Fibroblast of upper back skin (primary cell): ENCODE measurements around the gene PCDHB10.
"Not testable (repeated sequence)": the region's sequence is repeated elsewhere in the genome, so short reads cannot be mapped to it uniquely, and the experiment has no call there.

ENCODE experiments used
- DNase-seq: peaks from one replicate; pipeline ENCODE4 v3.0.0-alpha.2; 2013

PCDHB10 gene

GRCh38 chr5:141192110-141192725 lies at the start of gene PCDHB10:
Gene PCDHB10 (plus strand): TSS chr5:141192353. CDS start chr5:141192553, 200 bp downstream.
- no peak for DNase-seq

GRCh38 chr5:141149812-141150211 lies 42.3 kb upstream of the PCDHB10 start, which contains the start of gene PCDHB6:
Gene PCDHB6 (plus strand): TSS chr5:141150057. CDS start chr5:141150258, 201 bp downstream.
- DNase-seq: no peak

DNA sequence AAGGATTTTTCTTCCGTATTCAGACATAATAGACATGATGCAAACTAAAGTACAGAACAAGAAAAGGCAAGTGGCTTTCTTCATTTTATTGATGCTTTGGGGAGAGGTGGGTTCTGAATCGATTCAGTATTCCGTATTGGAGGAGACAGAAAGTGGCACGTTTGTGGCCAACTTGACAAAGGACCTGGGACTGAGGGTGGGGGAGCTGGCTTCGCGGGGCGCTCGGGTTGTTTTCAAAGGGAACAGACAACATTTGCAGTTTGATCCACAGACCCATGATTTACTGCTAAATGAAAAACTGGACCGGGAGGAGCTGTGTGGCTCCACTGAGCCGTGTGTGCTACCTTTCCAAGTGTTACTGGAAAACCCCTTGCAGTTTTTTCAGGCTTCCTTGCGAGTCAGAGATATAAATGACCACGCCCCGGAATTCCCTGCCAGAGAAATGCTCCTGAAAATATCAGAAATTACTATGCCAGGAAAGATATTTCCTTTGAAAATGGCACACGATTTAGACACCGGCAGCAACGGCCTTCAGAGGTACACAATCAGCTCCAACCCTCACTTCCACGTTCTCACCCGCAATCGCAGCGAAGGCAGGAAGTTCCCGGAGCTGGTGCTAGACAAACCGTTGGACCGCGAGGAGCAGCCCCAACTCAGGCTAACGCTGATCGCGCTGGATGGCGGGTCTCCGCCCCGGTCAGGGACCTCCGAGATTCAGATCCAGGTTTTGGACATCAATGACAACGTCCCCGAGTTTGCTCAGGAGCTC lies 41.7 kb upstream of the PCDHB10 start:
- DNase-seq: no peak

DNA sequence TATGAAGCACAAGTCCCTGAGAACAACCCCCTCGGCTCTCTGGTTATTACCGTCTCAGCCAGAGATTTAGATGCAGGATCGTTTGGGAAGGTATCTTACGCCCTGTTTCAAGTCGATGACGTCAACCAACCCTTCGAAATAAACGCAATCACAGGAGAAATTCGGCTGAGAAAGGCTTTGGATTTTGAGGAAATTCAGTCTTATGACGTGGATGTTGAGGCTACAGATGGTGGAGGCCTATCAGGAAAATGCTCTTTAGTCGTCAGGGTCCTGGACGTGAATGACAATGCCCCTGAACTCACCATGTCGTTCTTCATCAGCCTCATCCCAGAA lies 41.2 kb upstream of the PCDHB10 start:
- no peak for DNase-seq

DNA sequence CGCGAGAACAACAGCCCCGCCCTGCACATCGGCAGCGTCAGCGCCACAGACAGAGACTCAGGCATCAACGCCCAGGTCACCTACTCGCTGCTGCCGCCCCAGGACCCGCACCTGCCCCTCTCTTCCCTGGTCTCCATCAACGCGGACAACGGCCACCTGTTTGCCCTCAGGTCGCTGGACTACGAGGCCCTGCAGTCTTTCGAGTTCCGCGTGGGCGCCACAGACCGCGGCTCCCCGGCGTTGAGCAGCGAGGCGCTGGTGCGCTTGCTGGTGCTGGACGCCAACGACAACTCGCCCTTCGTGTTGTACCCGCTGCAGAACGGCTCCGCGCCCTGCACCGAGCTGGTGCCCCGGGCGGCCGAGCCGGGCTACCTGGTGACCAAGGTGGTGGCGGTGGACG lies 40.5 kb upstream of the PCDHB10 start:
- DNase-seq: not testable (repeated sequence)

DNA sequence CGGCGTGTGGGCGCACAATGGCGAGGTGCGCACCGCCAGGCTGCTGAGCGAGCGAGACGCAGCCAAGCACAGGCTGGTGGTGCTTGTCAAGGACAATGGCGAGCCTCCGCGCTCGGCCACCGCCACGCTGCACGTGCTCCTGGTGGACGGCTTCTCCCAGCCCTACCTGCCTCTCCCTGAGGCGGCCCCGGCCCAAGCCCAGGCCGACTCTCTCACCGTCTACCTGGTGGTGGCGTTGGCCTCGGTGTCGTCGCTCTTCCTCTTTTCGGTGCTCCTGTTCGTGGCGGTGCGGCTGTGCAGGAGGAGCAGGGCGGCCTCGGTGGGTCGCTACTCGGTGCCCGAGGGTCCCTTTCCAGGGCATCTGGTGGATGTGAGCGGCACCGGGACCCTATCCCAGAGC lies 40.1 kb upstream of the PCDHB10 start:
- DNase-seq: not testable (repeated sequence)

- no peak for DNase-seq
Measured at GRCh38 chr5:141155540-141156374, 36.4 kb upstream of the PCDHB10 start.

DNA sequence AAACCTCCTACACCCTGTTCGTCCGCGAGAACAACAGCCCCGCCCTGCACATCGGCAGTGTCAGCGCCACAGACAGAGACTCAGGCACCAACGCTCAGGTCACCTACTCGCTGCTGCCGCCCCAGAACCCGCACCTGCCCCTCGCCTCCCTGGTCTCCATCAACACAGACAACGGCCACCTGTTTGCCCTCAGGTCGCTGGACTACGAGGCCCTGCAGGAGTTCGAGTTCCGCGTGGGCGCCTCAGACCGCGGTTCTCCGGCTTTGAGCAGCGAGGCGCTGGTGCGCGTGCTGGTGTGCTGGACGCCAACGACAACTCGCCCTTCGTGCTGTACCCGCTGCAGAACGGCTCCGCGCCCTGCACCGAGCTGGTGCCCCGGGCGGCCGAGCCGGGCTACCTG lies 34.8 kb upstream of the PCDHB10 start:
- not testable (repeated sequence) for DNase-seq

- DNase-seq: not testable (repeated sequence)
Measured at GRCh38 chr5:141157901-141158300, 34.3 kb upstream of the PCDHB10 start.

DNA sequence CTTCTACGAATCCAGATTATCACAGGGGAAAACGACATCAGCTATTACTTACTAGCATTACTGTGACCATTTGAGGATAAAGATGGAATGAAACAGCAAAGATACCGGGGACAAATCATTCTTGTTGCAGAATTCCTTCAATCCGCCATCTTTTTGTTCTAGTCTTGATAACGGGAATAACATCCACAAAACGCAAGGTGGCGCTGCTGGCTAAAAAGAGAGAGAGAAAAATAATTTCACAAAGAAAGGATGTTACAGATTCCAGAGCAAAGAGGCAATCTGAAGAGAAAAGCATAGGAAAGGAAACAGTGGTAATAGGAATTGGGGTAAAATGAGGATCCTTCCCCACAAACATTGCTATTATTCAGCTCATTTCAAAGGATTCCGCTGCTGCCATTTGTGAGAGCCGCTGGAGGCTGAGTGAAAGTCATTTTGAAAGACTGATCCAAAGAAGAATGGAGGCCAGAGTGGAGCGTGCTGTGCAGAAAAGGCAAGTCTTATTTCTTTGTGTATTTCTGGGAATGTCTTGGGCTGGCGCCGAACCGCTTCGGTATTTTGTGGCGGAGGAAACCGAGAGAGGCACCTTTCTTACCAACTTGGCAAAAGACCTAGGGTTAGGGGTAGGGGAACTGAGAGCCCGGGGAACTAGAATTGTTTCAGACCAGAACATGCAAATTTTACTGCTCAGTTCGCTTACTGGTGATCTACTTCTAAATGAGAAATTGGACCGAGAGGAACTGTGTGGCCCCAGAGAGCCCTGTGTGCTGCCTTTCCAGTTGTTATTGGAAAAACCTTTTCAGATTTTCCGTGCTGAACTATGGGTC lies 19.6 kb upstream of the PCDHB10 start, which contains the start of gene PCDHB7:
PCDHB7 (plus strand) TSS at position 264 of the 824 bp plus-strand sequence; CDS start at position 456, 192 bp downstream.
- peak; percentile 21 for DNase-seq

DNA sequence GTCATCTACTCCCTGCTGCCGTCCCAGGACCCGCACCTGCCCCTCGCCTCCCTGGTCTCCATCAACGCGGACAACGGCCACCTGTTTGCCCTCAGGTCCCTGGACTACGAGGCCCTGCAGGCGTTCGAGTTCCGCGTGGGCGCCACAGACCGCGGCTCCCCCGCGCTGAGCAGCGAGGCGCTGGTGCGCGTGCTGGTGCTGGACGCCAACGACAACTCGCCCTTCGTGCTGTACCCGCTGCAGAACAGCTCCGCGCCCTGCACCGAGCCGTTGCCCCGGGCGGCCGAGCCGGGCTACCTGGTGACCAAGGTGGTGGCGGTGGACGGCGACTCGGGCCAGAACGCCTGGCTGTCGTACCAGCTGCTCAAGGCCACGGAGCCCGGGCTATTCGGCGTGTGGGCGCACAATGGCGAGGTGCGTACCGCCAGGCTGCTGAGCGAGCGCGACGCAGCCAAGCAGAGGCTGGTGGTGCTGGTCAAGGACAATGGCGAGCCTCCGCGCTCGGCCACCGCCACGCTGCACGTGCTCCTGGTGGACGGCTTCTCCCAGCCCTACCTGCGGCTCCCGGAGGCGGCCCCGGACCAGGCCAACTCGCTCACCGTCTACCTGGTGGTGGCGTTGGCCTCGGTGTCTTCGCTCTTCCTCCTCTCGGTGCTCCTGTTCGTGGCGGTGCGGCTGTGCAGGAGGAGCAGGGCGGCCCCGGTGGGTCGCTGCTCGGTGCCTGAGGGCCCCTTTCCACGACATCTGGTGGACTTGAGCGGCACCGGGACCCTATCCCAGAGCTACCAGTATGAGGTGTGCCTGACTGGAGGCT lies 17.7 kb upstream of the PCDHB10 start:
- not testable (repeated sequence) for DNase-seq

DNA sequence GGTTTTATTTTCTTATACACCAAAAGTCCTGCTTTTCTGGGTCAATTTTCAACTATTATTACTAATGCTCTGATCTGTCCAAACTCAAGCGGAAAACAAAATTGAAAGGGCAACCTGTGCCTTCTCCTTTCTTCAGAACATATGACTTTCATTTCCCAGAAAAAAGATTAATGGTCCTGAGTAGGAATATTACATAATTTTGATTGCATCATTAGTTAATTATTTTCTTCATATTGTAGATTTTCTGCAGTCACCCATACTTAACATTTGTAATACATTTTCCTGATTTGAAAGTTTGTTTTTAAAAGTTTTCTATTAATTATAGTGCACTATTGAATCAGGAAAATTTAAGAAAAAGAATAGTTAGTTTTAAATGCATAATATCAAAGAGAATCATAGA lies 16.2 kb upstream of the PCDHB10 start:
- no peak for DNase-seq

GRCh38 chr5:141177577-141178191 lies 14.5 kb upstream of the PCDHB10 start, which contains the start of gene PCDHB8:
Gene PCDHB8 (plus strand): TSS chr5:141177790. CDS start chr5:141178035, 245 bp downstream.
- not testable (repeated sequence) for DNase-seq

GRCh38 chr5:141179371-141179770 lies 12.8 kb upstream of the PCDHB10 start:
- DNase-seq: not testable (repeated sequence)

DNA sequence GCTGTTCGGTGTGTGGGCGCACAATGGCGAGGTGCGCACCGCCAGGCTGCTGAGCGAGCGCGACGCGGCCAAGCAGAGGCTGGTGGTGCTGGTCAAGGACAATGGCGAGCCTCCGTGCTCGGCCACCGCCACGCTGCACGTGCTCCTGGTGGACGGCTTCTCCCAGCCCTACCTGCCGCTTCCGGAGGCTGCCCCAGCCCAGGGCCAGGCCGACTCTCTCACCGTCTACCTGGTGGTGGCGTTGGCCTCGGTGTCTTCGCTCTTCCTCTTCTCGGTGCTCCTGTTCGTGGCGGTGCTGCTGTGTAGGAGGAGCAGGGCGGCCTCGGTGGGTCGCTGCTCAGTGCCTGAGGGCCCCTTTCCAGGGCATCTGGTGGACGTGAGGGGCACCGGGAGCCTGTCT lies 12.3 kb upstream of the PCDHB10 start:
- not testable (repeated sequence) for DNase-seq

GRCh38 chr5:141180313-141180712 lies 11.8 kb upstream of the PCDHB10 start:
- no peak for DNase-seq

DNA sequence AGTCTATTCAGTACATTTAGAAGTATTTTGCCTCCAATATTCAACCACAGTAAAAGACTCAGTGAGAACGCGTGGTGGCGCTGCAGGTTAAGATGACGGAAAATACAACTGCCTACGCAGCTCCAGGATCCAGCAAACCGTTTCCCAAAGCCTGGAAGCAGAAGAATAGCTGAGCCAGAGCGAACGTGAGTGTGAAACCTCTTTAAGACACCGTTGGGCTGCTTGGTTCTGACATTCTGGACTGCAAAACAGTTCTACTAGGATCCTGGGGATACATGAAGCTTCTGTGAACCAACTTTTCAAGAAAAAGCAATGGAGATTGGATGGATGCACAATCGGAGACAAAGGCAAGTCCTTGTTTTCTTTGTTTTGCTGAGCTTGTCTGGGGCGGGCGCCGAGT lies 9.9 kb upstream of the PCDHB10 start, which contains the start of gene PCDHB16:
PCDHB16 (plus strand) TSS at position 140 of the 400 bp plus-strand sequence; CDS start at position 313, 173 bp downstream.
- peak; percentile 1 for DNase-seq

GRCh38 chr5:141184117-141184855 lies 7.9 kb upstream of the PCDHB10 start:
- not testable (repeated sequence) for DNase-seq

DNA sequence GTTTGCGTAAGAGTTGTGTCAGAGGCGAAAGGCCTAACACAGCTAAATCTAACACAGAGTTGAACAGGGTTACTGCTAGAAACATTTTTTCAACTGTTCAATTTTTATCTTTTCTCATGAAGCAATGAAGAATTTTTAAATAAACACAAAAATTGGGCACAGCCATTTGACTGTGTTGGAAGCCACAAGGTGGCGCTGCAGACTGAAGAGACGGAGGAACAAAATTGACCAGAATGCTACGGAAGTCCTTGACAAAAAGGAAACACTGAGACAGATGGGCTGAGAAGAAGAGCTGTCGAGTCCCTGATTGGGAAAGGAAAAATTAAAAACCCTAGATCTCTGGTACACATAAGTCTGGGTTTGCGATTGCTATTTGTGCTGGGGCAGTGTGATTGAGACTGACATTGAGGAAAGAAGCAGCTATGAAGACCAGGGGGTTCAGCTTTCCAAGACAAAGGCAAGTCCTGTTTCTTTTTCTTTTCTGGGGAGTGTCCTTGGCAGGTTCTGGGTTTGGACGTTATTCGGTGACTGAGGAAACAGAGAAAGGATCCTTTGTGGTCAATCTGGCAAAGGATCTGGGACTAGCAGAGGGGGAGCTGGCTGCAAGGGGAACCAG lies 5.1 kb upstream of the PCDHB10 start, which contains the start of gene PCDHB9:
PCDHB9 (plus strand) TSS at position 265 of the 616 bp plus-strand sequence; CDS start at position 423, 158 bp downstream.
- peak; percentile 2 for DNase-seq
